B cell (primary cell): ENCODE measurements around the gene OR2AK2. TPM values are rescaled to one million over a fixed set of nuclear protein-coding genes. Genes with fewer than 3 reads are reported as not detected.

Experiments used
- ATAC-seq: fragments of 200-7000 bp; cut with Tn5 transposase; one replicate; pipeline ENCODE4 v1.10.0; 2021; ENCODE audit warnings: low read depth, mild to moderate bottlenecking, moderate number of reproducible peaks, moderate library complexity
- CTCF ChIA-PET: fragments of 350-600 bp; sonication (Branson Sonifier 250); formaldehyde crosslinking; loops from one replicate; lab custom pipeline; 2021; ENCODE audit warnings: antibody characterized with exemption, inconsistent platforms; lab: Charles Lee
- POLR2A ChIA-PET: fragments of 350-600 bp; sonication (Branson Sonifier 250); formaldehyde crosslinking; loops from one replicate; lab custom pipeline; 2021; ENCODE audit warnings: antibody characterized with exemption; lab: Charles Lee
- DNase-seq: peaks from one replicate; pipeline ENCODE4 v3.0.0; 2013
- H2AFZ ChIP-seq: 2 replicates; pipeline ENCODE4 v1.6.1; 2012; ENCODE audit warnings: mild to moderate bottlenecking, low read depth, low read length; ENCODE audit not compliant: insufficient read depth, poor library complexity, severe bottlenecking
- H3K27ac ChIP-seq, 2 donors: 1 replicate in 1 of 2; 2 replicates in 1 of 2; pipeline ENCODE4 v1.5.1; 2012 to 2013; ENCODE audit warnings: low read length in 2 of 2, mild to moderate bottlenecking in 2 of 2, moderate library complexity in 1 of 2
- H3K27me3 ChIP-seq, 4 experiments: fragments of 200-600 bp in 1 of 4; sonication (generic) in 1 of 4; replicated peaks in 1 of 4; 1 replicate in 2 of 4; 2 replicates in 2 of 4; pipeline versions ENCODE4 v1.6.1 to v1.7.0; 2013 to 2016; ENCODE audit warnings: low read length in 3 of 4, mild to moderate bottlenecking in 2 of 4, mixed read lengths in 1 of 4, moderate library complexity in 1 of 4; ENCODE audit not compliant: insufficient read depth in 4 of 4, control insufficient read depth in 3 of 4; ENCODE audit errors: control extremely low read depth in 1 of 4
- H3K36me3 ChIP-seq, 2 experiments: replicated peaks in 1 of 2; 1 replicate in 1 of 2; 2 replicates in 1 of 2; pipeline versions ENCODE4 v1.6.1 to v1.7.1; 2013; ENCODE audit warnings: low read length in 1 of 2; ENCODE audit not compliant: insufficient read depth in 2 of 2, control insufficient read depth in 1 of 2; ENCODE audit errors: control extremely low read depth in 1 of 2, extremely low read depth in 1 of 2
- H3K4me1 ChIP-seq, 2 donors: fragments of 200-600 bp in 1 of 2; sonication (generic) in 1 of 2; 1 replicate in 1 of 2; 2 replicates in 1 of 2; pipeline versions ENCODE4 v1.5.1 to v1.6.1; 2013 to 2017; ENCODE audit warnings: low read length in 2 of 2; ENCODE audit not compliant: control insufficient read depth in 2 of 2, insufficient read depth in 2 of 2
- H3K4me2 ChIP-seq: replicated peaks from 2 replicates; pipeline ENCODE3; 2012; ENCODE audit warnings: mild to moderate bottlenecking, low read depth, low read length; ENCODE audit not compliant: poor library complexity, severe bottlenecking
- H3K4me3 ChIP-seq, 5 experiments: fragments of 200-600 bp in 1 of 5; sonication (generic) in 1 of 5; 1 replicate in 3 of 5; 2 replicates in 2 of 5; pipeline versions ENCODE4 v1.5.1 to v1.7.0; 2011 to 2016; ENCODE audit warnings: low read length in 4 of 5, mild to moderate bottlenecking in 4 of 5, low read depth in 2 of 5, control low read depth in 1 of 5, moderate library complexity in 1 of 5; ENCODE audit not compliant: insufficient read depth in 1 of 5; ENCODE audit errors: control extremely low read depth in 1 of 5, extremely low read depth in 1 of 5
- H3K79me2 ChIP-seq: fragments of 200-600 bp; sonication (generic); one replicate; pipeline ENCODE4 v1.6.0; 2016; ENCODE audit warnings: low read length; ENCODE audit not compliant: control insufficient read depth, insufficient read depth
- H3K9ac ChIP-seq: fragments of 200-600 bp; sonication (generic); 2 replicates; pipeline ENCODE4 v1.6.1; 2017; ENCODE audit warnings: mild to moderate bottlenecking, low read length, moderate library complexity
- H3K9me3 ChIP-seq, 3 donors: one replicate each; pipeline versions ENCODE4 v1.6.1 to v1.7.1; 2013; ENCODE audit warnings: low read length in 2 of 3; ENCODE audit not compliant: control insufficient read depth in 2 of 3, insufficient read depth in 1 of 3; ENCODE audit errors: control extremely low read depth in 1 of 3
- H4K20me1 ChIP-seq: 2 replicates; pipeline ENCODE4 v1.6.0; 2012; ENCODE audit warnings: mild to moderate bottlenecking, low read length; ENCODE audit not compliant: insufficient read depth, control insufficient read depth, poor library complexity, severe bottlenecking
- H3K27ac Mint-ChIP-seq: one replicate; pipeline ENCODE4 v1.8.0; 2021; ENCODE audit warnings: mixed read lengths
- H3K27me3 Mint-ChIP-seq: one replicate; pipeline ENCODE4 v1.8.0; 2021; ENCODE audit warnings: mixed read lengths
- H3K4me1 Mint-ChIP-seq: one replicate; pipeline ENCODE4 v1.8.0; 2021; ENCODE audit warnings: mixed read lengths
- H3K4me3 Mint-ChIP-seq: one replicate; pipeline ENCODE4 v1.8.0; 2021; ENCODE audit warnings: mixed read lengths
- H3K9me3 Mint-ChIP-seq: one replicate; pipeline ENCODE4 v1.8.0; 2022; ENCODE audit warnings: mixed read lengths; ENCODE audit not compliant: insufficient read depth
- CTCF ChIP-seq: fragments of 200-600 bp; IDR thresholded peaks from one replicate; pipeline ENCODE4 v1.8.0; 2022; ENCODE audit warnings: antibody characterized with exemption, mild to moderate bottlenecking
- EZH2 ChIP-seq: IDR thresholded peaks from 2 replicates; pipeline ENCODE4 v1.6.1; 2012; ENCODE audit warnings: borderline replicate concordance, low read depth, mild to moderate bottlenecking, moderate library complexity, low read length; ENCODE audit not compliant: insufficient read depth, poor library complexity, severe bottlenecking
- WGBS: methylation state at CpG from one replicate; pipeline ENCODE4 v1.1.5; 2013; ENCODE audit warnings: missing lambda C conversion rate; ENCODE audit not compliant: insufficient coverage; 5-methylcytosine and 5-hydroxymethylcytosine counted together
- intact Hi-C: fragments of 100-400 bp; cut with micrococcal nuclease; formaldehyde crosslinking; loops from one replicate; pipeline ENCODE4 v1.10.0; 2022
- polyA plus RNA-seq: library from polyadenylated mRNA; depleted of rRNA; stranded (reverse); fragments of >200 nt; gene quantifications from 2 replicates; pipeline ENCODE4 v1.2.3, GENCODE V29; 2012
- total RNA-seq, 2 donors: library from RNA; stranded (reverse); fragments of 120-200 nt in 1 of 2; gene quantifications; 1 replicate in 1 of 2; 2 replicates in 1 of 2; pipeline versions ENCODE4 v1.2.3 to v1.2.4, GENCODE V29; 2013 to 2022

Gene OR2AK2
- total and polyA plus RNA-seq, 2 donors (not counting 1 experiment from before 2014, with no cell fraction given), result 0.39 to 0.60 TPM

DNA sequence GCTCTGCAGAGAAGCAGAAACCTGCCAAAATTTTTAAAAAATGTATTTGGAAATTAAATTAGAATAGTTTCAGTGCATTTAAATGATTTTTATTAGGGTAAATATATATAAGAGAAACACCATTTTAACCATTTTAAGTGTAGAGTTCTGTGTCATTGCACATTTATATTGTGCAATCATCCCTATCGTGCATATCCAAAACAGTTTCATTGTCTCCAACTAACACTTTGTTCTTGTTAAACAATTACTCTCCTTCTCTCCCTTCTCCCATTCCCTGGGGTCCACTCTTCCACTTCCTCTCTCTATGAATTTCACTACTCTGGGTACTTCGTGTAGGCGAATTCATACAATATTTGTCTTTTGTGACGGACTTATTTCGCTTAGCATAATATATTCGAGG, 22.4 kb upstream of the OR2AK2 start:
- no peaks in the 10 kb centered on the region for H3K4me1 Mint-ChIP-seq
- Histone ChIP-seq H3K4me1 (no peaks in the 10 kb centered on the region), H4K20me1 (no peaks in the 10 kb centered on the region), H2AFZ (no peak overlapping the region), H3K27ac (no peak overlapping the region), H3K27me3 (no peaks in the 10 kb centered on the region), H3K4me3 (no peak overlapping the region), H3K36me3 (no peaks in the 10 kb centered on the region), H3K9ac (no peak overlapping the region), H3K79me2 (no peaks in the 10 kb centered on the region), H3K9me3 (no peaks in the 10 kb centered on the region), H3K4me2 (no peak overlapping the region)
- H3K4me3 Mint-ChIP-seq, result no peak overlapping the region
- H3K27ac Mint-ChIP-seq, result no peak overlapping the region
- ChIA-PET CTCF (no interaction called here), POLR2A (no interaction called here)
- DNase-seq (no peak), ATAC-seq (no peak)
- H3K27me3 Mint-ChIP-seq, result peaks cover 3% of the 10 kb centered on the region
- intact Hi-C loops, result no loop called here
- 94% methylated on average over 3 of the region's 6 CpGs for WGBS
- TF ChIP-seq CTCF (no peak), EZH2 (no peak)
- H3K9me3 Mint-ChIP-seq, result peaks cover 3% of the 10 kb centered on the region

GRCh38 chr1:247948558-247948957, 16.5 kb upstream of the OR2AK2 start, which contains the start of gene OR2L8:
TSS of gene OR2L8 (plus strand) at chr1:247948858. CDS start at chr1:247948858, 0 bp downstream.
- no peaks in the 10 kb centered on the region for H3K27me3 Mint-ChIP-seq
- no peak within 1 kb of the TSS for H3K27ac ChIP-seq
- ChIA-PET CTCF (no interaction called here), POLR2A (no interaction called here)
- WGBS, result 93% methylated on average over 3 of the region's 3 CpGs
- no peaks in the 10 kb centered on the region for H3K36me3 ChIP-seq
- H3K79me2 ChIP-seq, result no peaks in the 10 kb centered on the region
- ATAC-seq, result no peak
- no peaks in the 10 kb centered on the region for H4K20me1 ChIP-seq
- H3K4me2 ChIP-seq, result no peak within 1 kb of the TSS
- TF ChIP-seq CTCF (no peak), EZH2 (no peak)
- H3K4me1 Mint-ChIP-seq, result no peaks in the 10 kb centered on the region
- no peak within 1 kb of the TSS for H3K9ac ChIP-seq
- no peaks in the 10 kb centered on the region for H3K4me1 ChIP-seq
- no peak within 1 kb of the TSS for H3K4me3 ChIP-seq
- no peak within 1 kb of the TSS for H3K4me3 Mint-ChIP-seq
- intact Hi-C loops, result no loop called here
- H3K9me3 Mint-ChIP-seq, result peaks cover 3% of the 10 kb centered on the region
- H2AFZ ChIP-seq, result no peak within 1 kb of the TSS
- H3K27me3 ChIP-seq, result no peaks in the 10 kb centered on the region
- H3K27ac Mint-ChIP-seq, result no peak within 1 kb of the TSS
- no peak for DNase-seq
- H3K9me3 ChIP-seq, result peaks cover 0 to 2% (median 0%) of the 10 kb centered on the region in 3 donors
